A549 (cell line): ENCODE measurements around the gene TAS2R60. TPM values are rescaled to one million over a fixed set of nuclear protein-coding genes. Genes with fewer than 3 reads are reported as not detected.
A peak's percentile ranks its signal among the peaks of the same experiment; 100 is the strongest.

Source experiments
- ATAC-seq, 2 experiments: fragments of 200-7000 bp in 1 of 2; fragments of >200 bp in 1 of 2; cut with Nextera tagmentation in 1 of 2; cut with Tn5 transposase in 1 of 2; 3 replicates each; pipeline versions ENCODE4 v1.8.0 to v1.9.1; 2018 to 2020; ENCODE audit warnings: mild to moderate bottlenecking in 1 of 2, moderate library complexity in 1 of 2
- CTCF ChIA-PET: fragments of 300-600 bp; sonication (Branson Sonifier 250); formaldehyde crosslinking; extraction: SDS; loops from one replicate; lab custom pipeline; 2021; ENCODE audit warnings: antibody characterized with exemption, inconsistent platforms; lab: Yijun Ruan, JAX
- POLR2A ChIA-PET: fragments of 350-600 bp; formaldehyde crosslinking; extraction: SDS; loops from one replicate; lab custom pipeline; 2021; ENCODE audit warnings: antibody characterized with exemption, inconsistent platforms; lab: Yijun Ruan, JAX
- DNase-seq, 2 experiments: peaks; one replicate each; pipeline versions ENCODE4 v3.0.0 to v3.0.0-alpha.2; 2011 to 2016; ENCODE audit warnings: low read depth in 1 of 2, low spot score in 1 of 2
- FAIRE-seq: peaks from 2 replicates; lab custom pipeline; 2011; peaks lifted over from hg19 to GRCh38; lab: Jason Lieb, UNC
- H3K27ac ChIP-seq, 2 experiments: fragments of >200 bp; sonication (Bioruptor Twin); formaldehyde crosslinking; 3 replicates each; pipeline ENCODE4 v1.5.1; 2016 to 2017
- H3K4me1 ChIP-seq: fragments of >200 bp; sonication (Bioruptor Twin); formaldehyde crosslinking; 3 replicates; pipeline ENCODE4 v1.6.1; 2016
- H3K4me2 ChIP-seq: fragments of >200 bp; sonication (Bioruptor Twin); formaldehyde crosslinking; 3 replicates; pipeline ENCODE4 v1.6.1; 2016
- H3K4me3 ChIP-seq: fragments of >200 bp; sonication (Bioruptor Twin); formaldehyde crosslinking; 3 replicates; pipeline ENCODE4 v1.5.1; 2016
- H3K9me3 ChIP-seq: fragments of >200 bp; sonication (Bioruptor Twin); formaldehyde crosslinking; 3 replicates; pipeline ENCODE4 v1.6.1; 2016
- CBX2 ChIP-seq: fragments of 200-600 bp; sonication (generic); IDR thresholded peaks from 2 replicates; pipeline ENCODE4 v1.6.1; 2016; ENCODE audit warnings: low read depth, mild to moderate bottlenecking, borderline replicate concordance
- CEBPB ChIP-seq, 2 experiments: fragments of >200 bp in 1 of 2; sonication (Bioruptor Twin) in 1 of 2; formaldehyde crosslinking in 1 of 2; IDR thresholded peaks; 2 replicates each; pipeline ENCODE4 v1.6.1; 2012 to 2016
- CHD2 ChIP-seq: fragments of 150-350 bp; IDR thresholded peaks from 2 replicates; pipeline ENCODE4 v1.6.1; 2014; ENCODE audit warnings: low read length; ENCODE audit not compliant: partially characterized antibody
- EHMT2 ChIP-seq: fragments of 200-600 bp; sonication (generic); IDR thresholded peaks from 2 replicates; pipeline ENCODE4 v1.6.1; 2016; ENCODE audit warnings: antibody characterized with exemption, low read depth, mild to moderate bottlenecking, moderate library complexity
- ESRRA ChIP-seq: fragments of 150-350 bp; IDR thresholded peaks from 2 replicates; pipeline ENCODE4 v1.6.1; 2014; ENCODE audit warnings: mild to moderate bottlenecking, low read length, borderline replicate concordance
- HOXB5 ChIP-seq: fragments of 250-450 bp; sonication (Bioruptor Pico); IDR thresholded peaks from 2 replicates; pipeline ENCODE4 v1.5.0; 2020; ENCODE audit warnings: mild to moderate bottlenecking, moderate library complexity
- JUN ChIP-seq, 2 experiments: fragments of >200 bp; sonication (Bioruptor Twin); formaldehyde crosslinking; IDR thresholded peaks; 2 replicates in 1 of 2; 3 replicates in 1 of 2; pipeline ENCODE4 v1.6.1; 2016 to 2017
- KDM5A ChIP-seq: fragments of 200-600 bp; sonication (generic); IDR thresholded peaks from 2 replicates; pipeline ENCODE4 v1.6.1; 2016; ENCODE audit warnings: antibody characterized with exemption, mild to moderate bottlenecking
- MAFK ChIP-seq: fragments of 450-650 bp; IDR thresholded peaks from 2 replicates; pipeline ENCODE4 v1.6.1; 2014; ENCODE audit not compliant: partially characterized antibody
- MAX ChIP-seq: IDR thresholded peaks from 2 replicates; pipeline ENCODE4 v1.6.1; 2012
- NPAS2 ChIP-seq: fragments of 250-450 bp; sonication (Bioruptor Pico); IDR thresholded peaks from 2 replicates; pipeline ENCODE4 v1.8.0; 2022; ENCODE audit warnings: mild to moderate bottlenecking, moderate library complexity, borderline replicate concordance
- POLR2AphosphoS2 ChIP-seq: conservative IDR thresholded peaks from 2 replicates; pipeline ENCODE4 v1.6.1; 2012; ENCODE audit warnings: low read length, improper control_type of control experiment, inconsistent platforms
- RCOR1 ChIP-seq: fragments of 150-350 bp; IDR thresholded peaks from 2 replicates; pipeline ENCODE4 v1.6.1; 2014; ENCODE audit warnings: antibody characterized with exemption, low read length, low read depth
- RNF2 ChIP-seq: fragments of 200-600 bp; sonication (generic); IDR thresholded peaks from 2 replicates; pipeline ENCODE4 v1.6.1; 2016; ENCODE audit warnings: low read depth, mild to moderate bottlenecking, antibody characterized with exemption, moderate library complexity, borderline replicate concordance
- SREBF2 ChIP-seq: fragments of 450-650 bp; IDR thresholded peaks from 2 replicates; pipeline ENCODE4 v1.6.1; 2014; ENCODE audit warnings: mild to moderate bottlenecking, moderate library complexity
- TFCP2L1 ChIP-seq: fragments of 250-450 bp; sonication (Bioruptor Pico); IDR thresholded peaks from 2 replicates; pipeline ENCODE4 v1.5.0; 2021; ENCODE audit warnings: mild to moderate bottlenecking
- ZSCAN20 ChIP-seq: fragments of 250-450 bp; sonication (Bioruptor Pico); IDR thresholded peaks from 2 replicates; pipeline ENCODE4 v1.8.0; 2022; ENCODE audit warnings: mild to moderate bottlenecking, moderate library complexity
- WGBS: methylation state at CpG from one replicate; pipeline ENCODE4 v1.1.6; 2017; ENCODE audit errors: missing lambda C conversion rate; 5-methylcytosine and 5-hydroxymethylcytosine counted together
- polyA plus RNA-seq, 4 experiments: library from polyadenylated mRNA; depleted of rRNA in 3 of 4; stranded (reverse); fragments of >200 nt; fragmentation: RNase III in 1 of 4; extraction: RNeasy Plus Mini Kit Qiagen cat#74134 plus additional on column Dnase treatment in 1 of 4; gene quantifications; 2 replicates in 3 of 4; 3 replicates in 1 of 4; pipeline ENCODE4 v1.2.3, GENCODE V29; 2011 to 2017
- TF ChIP-seq, protein P1 (sequence below): fragments of 200-600 bp; sonication (generic); IDR thresholded peaks from 2 replicates; pipeline ENCODE4 v1.6.1; 2016; ENCODE audit warnings: antibody characterized with exemption, mild to moderate bottlenecking, moderate library complexity

The TAS2R60 gene
- polyA plus RNA-seq, 2 of the 4 experiments (the other 2 are of a cell fraction) = not detected

GRCh38 chr7:143451122-143451521 is 7.9 kb downstream of the TAS2R60 start:
- no peak for DNase-seq
- no peaks in the 10 kb centered on the region for H3K4me1 ChIP-seq
- H3K4me2 ChIP-seq = no peak overlapping the region
- POLR2A ChIA-PET = no interaction called here
- no peak for FAIRE-seq
- H3K9me3 ChIP-seq = peaks cover 3% of the 10 kb centered on the region; the same call in 1 of the 3 replicates
- ATAC-seq = no peak
- CTCF ChIA-PET = no interaction called here
- H3K4me3 ChIP-seq = no peak overlapping the region
- TF ChIP-seq MAFK (peak; percentile 47), TFCP2L1 (no peak), ZSCAN20 (no peak), MAX (no peak)
- H3K27ac ChIP-seq = no peak overlapping the region

DNA sequence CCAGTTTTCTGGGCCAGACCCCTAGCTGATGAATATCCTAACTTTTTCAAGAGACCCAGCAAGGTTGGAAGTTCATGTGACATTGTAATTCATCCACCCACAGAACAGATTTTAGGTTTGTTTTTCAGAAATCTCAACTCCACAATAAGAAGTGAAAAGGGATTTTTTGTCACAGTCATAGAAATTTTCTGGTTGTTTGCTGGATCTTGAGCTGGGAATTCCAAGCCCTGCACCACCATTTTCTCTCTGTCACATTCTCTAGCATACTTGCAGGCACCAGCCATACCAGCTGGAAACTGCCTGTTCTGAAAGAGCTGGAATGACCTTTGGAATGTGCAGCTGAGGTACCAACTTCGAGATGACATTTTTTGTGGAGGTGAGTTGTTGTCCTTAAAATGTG is 8.5 kb downstream of the TAS2R60 start:
- FAIRE-seq (no peak), DNase-seq (no peak), ATAC-seq (no peak)
- H3K9me3 ChIP-seq = peaks cover 3% of the 10 kb centered on the region; the same call in 1 of the 3 replicates
- POLR2A ChIA-PET = no interaction called here
- 0% methylated on average over 1 of the region's 1 CpG for WGBS
- TF ChIP-seq RNF2 = no peak
- TF ChIP-seq EHMT2 = no peak
- no peak for TF ChIP-seq MAX
- no peak for TF ChIP-seq NPAS2 (CRISPR knock-in tag)
- CTCF ChIA-PET = interaction anchor here (1.2 kb wide), 1 partner anchor 211 kb away, joined by 3 read pairs; no protein-coding TSS in a partner anchor
- H3K4me3 ChIP-seq = no peak overlapping the region
- H3K4me1 ChIP-seq = no peaks in the 10 kb centered on the region
- H3K27ac ChIP-seq = no peak overlapping the region
- H3K4me2 ChIP-seq = no peak overlapping the region

GRCh38 chr7:143452495-143452894 is 9.2 kb downstream of the TAS2R60 start:
- WGBS = 7% methylated on average over 2 of the region's 2 CpGs
- Histone ChIP-seq H3K4me1 (no peaks in the 10 kb centered on the region), H3K9me3 (peaks cover 3% of the 10 kb centered on the region; the same call in 1 of the 3 replicates), H3K4me2 (no peak overlapping the region), H3K4me3 (no peak overlapping the region), H3K27ac (no peak overlapping the region)
- ChIA-PET CTCF (interaction anchor here (1.2 kb wide), 1 partner anchor 212 kb away, joined by 3 read pairs; no protein-coding TSS in a partner anchor), POLR2A (no interaction called here)
- no peak for DNase-seq
- FAIRE-seq = no peak
- TF ChIP-seq TFCP2L1 (no peak), RNF2 (no peak), KDM5A (no peak), SREBF2 (no peak), ESRRA (no peak), RCOR1 (no peak), CEBPB (IDR thresholded peaks at IDR 0.05) (no peak), CBX2 (no peak), ZSCAN20 (no peak), HOXB5 (CRISPR knock-in tag) (no peak), CHD2 (no peak), POLR2AphosphoS2 (no peak), JUN (IDR thresholded peaks at IDR 0.05) (no peak)
- TF ChIP-seq, protein P1, sequence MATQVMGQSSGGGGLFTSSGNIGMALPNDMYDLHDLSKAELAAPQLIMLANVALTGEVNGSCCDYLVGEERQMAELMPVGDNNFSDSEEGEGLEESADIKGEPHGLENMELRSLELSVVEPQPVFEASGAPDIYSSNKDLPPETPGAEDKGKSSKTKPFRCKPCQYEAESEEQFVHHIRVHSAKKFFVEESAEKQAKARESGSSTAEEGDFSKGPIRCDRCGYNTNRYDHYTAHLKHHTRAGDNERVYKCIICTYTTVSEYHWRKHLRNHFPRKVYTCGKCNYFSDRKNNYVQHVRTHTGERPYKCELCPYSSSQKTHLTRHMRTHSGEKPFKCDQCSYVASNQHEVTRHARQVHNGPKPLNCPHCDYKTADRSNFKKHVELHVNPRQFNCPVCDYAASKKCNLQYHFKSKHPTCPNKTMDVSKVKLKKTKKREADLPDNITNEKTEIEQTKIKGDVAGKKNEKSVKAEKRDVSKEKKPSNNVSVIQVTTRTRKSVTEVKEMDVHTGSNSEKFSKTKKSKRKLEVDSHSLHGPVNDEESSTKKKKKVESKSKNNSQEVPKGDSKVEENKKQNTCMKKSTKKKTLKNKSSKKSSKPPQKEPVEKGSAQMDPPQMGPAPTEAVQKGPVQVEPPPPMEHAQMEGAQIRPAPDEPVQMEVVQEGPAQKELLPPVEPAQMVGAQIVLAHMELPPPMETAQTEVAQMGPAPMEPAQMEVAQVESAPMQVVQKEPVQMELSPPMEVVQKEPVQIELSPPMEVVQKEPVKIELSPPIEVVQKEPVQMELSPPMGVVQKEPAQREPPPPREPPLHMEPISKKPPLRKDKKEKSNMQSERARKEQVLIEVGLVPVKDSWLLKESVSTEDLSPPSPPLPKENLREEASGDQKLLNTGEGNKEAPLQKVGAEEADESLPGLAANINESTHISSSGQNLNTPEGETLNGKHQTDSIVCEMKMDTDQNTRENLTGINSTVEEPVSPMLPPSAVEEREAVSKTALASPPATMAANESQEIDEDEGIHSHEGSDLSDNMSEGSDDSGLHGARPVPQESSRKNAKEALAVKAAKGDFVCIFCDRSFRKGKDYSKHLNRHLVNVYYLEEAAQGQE = no peak
- peak in 1 of 2 experiments; percentile 19; a peak in 1 of 6 replicates for ATAC-seq
